ENCODE data around the gene CHD5.

DNA sequence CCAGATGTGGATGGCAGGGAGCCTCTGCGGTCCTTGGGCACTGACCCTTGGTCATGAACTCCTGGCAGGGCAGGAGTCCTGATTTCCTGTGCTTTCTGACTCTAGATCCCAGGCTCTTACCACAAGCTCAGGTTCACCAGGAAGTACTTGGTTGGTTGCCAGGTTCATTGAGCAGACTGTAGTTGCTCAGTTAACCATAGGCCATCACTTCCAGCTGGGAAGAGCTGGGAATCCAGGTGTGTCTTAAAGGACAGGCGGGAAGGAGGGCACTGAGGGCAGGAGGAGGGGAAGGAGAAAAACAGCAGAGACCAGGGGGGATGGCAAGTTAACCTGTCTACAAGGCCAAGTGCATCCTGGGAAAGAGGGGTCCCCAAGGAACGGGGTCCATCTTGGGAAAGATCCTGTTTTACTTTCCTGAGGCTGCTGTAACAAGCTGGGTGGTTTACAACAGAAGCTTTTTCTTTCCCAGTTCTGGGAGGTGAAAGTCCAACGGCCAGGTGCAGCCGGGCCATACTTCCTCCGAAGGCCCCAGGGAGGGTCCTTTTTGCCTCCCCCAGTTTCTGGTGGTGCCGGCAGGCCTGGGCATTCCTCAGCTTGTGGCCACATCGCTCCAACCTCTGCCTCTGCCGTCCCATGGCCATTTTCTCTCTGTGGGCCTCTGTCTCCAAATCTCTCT, 122.8 kb downstream of the CHD5 start:
- TF ChIP-seq, protein P1, sequence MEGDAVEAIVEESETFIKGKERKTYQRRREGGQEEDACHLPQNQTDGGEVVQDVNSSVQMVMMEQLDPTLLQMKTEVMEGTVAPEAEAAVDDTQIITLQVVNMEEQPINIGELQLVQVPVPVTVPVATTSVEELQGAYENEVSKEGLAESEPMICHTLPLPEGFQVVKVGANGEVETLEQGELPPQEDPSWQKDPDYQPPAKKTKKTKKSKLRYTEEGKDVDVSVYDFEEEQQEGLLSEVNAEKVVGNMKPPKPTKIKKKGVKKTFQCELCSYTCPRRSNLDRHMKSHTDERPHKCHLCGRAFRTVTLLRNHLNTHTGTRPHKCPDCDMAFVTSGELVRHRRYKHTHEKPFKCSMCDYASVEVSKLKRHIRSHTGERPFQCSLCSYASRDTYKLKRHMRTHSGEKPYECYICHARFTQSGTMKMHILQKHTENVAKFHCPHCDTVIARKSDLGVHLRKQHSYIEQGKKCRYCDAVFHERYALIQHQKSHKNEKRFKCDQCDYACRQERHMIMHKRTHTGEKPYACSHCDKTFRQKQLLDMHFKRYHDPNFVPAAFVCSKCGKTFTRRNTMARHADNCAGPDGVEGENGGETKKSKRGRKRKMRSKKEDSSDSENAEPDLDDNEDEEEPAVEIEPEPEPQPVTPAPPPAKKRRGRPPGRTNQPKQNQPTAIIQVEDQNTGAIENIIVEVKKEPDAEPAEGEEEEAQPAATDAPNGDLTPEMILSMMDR (IDR thresholded peaks at IDR 0.05; ENCODE audit: low read length) = no peak
- no peak for TF ChIP-seq EZH2 (optimal IDR thresholded peaks at IDR 0.05; ENCODE audit: low read depth, low read length)

All from MM.1S (cell line).